HG02943 (cell line): ENCODE measurements around the gene CDSN.
"Not testable (repeated sequence)": the region's sequence is repeated elsewhere in the genome, so short reads cannot be mapped to it uniquely, and the experiment has no call there.

ENCODE experiments used
- ATAC-seq: cut with Tn5 transposase; IDR thresholded peaks from one replicate; pipeline ENCODE4 v1.9.1; 2021; ENCODE audit warnings: mild to moderate bottlenecking, low read depth, moderate library complexity; ENCODE audit not compliant: unreplicated experiment

The CDSN gene

DNA sequence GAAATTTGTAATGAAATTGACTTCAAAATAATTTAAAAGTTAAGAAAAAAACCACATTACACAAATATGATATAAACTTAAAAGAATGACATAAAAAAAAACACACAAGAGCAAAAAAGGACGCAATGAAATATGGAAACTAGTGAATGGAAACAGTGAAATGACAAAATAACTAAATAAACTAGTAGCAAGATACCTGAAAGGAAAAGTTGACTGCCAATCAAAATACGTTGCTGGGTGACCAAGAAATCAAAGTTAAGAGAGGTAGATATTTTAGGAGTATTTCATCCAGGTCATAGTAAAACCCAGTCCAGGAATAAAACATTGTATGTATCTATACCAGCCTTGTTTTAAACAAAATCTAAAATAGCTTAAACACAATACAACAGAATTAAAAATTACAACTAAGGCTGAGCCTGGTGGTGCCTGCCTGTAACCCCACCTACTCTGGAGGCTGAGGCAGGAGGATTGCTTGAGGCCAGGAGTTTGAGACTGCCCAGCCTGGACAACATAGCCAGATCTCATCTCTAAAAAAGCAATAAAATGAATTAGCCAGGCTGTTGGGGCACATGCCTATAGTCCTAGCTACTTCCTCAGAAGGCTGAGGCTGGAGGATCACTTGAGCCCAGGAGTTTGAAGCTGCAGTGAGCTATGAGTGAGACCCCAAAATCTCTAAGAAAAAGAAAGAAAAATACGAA, 29.8 kb downstream of the CDSN start:
- ATAC-seq, result no peak

DNA sequence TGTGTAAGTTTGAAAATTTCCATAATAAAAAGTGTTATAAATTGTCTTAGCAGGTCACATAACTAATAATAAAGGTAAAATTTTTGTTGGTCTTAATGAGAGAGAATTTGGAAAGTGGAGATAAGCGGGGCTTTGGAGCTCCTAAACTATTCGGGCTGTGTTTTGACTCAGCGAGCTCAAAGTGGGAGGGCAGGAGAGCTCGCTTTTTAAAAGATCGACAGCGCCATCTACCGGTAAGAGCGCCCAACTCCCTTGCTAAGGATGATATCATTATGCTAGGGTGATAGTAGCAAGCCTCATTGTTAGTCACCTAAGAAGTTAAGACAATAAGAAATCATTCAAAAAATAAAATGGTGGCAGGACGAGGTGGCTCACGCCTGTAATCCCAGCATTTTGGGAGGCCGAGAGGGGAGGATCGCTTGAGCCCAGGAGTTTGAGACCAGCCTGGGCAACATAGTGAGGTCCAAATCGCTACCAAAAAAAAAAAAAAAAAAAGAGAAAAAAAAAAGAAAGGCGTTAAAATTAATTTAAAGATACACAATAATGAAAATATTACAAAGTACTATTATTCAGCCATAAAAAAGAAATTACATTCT, 32.7 kb downstream of the CDSN start:
- no peak for ATAC-seq

DNA sequence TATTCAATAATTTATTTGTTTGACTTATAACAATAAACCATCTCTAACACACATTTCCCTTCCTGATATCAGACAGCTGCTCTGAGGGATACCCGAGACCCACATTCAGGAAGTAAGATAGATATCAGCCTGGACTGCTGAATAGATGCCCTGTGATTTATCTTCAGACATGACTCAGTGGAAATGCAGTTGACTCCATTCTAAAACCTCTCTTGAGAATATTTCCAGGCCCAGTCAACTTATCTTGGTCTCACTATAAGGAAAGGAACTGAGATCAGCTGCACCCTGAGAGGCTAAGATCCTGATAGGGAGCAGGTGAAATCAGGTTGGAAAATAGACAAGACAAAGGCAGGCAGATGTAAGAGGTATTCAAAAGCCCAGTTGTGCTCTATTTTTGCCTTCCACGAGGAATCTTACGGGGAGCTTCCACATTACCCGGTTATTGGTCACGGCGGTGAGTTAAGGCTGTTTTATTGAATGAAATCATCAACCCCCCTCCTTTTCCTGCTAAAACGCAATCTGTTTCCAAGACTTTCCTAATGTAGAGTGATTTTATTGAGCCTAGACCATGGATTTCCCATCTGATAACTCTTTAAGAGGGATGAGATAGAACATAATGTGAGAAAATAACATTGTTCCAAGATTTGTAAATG, 33.3 kb downstream of the CDSN start:
- ATAC-seq, result no peak

DNA sequence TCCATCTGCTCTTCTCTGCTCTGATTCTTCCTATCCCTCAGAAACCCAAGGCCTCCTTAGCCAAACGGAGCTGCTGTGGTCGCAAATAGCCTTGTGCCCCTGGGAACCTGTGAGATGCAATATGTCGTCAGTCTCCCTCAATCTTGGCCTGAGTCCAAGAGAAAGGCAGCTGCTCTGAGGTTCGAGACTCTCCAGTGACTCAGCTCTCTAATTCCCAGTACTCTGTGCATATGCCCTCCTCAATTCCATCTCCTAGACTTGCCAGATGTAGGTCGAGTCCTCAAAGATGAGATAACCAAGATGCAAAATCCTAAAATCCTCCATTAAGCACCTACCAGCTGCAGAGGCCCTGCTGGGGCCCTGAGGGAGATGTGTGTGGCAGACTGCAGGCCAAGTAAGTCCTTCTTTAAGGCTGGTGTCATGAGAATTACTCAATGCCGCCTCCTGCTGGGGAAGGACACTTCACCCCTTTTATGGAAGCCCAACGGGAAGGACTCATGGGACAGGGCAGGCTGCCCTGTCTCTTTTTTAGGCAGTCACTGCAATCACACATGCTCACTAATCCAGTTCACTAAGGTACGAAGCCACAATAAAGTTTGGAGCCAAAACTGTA, 36.4 kb downstream of the CDSN start:
- no peak for ATAC-seq

DNA sequence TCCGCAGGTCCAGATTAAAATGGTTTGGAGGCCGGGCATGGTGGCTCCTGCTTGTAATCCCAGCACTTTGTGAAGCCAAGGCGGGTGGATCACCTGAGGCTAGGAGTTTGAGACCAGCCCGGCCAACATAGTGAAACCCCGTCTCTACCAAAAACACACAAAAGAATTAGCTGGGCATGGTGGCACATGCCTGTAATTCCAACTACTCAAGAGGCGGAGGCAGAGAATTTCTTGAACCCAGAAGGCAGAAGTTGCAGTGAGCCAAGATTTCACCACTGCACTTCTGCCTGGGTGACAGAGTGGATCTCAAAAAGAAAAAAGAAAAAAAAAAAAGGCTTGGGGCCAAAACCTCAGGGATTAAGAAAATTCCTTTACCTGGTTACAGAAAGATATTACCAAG, 38.4 kb downstream of the CDSN start:
- no peak for ATAC-seq

DNA sequence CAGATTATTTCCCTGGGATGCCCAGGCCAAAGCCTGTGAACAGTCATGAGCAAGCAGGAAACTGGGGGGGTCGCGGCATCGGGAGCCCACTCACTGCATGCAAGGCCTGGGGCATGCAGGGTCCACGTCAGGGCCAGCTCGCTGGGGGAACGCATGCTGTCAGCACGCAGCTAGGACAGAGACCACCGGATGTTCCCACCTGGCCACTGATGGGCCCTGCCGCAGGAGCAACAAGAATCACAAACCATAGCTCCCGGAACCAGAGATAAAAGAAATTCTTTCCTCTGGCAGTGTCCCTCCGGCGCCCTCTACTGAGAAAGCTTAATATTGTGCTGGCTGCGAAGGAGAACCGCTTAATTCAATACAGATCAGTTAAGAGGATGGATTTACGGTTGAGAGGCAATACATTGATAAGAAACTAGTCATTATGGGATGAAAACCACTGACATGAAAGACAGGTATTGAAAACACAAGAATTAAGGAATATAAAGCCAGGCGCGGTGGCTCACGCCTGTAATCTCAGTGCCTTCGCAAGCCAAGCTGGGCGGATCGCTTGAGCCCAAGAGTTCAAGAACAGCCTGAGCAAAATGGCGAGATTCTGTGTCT, 40.5 kb downstream of the CDSN start:
- ATAC-seq, result no peak

DNA sequence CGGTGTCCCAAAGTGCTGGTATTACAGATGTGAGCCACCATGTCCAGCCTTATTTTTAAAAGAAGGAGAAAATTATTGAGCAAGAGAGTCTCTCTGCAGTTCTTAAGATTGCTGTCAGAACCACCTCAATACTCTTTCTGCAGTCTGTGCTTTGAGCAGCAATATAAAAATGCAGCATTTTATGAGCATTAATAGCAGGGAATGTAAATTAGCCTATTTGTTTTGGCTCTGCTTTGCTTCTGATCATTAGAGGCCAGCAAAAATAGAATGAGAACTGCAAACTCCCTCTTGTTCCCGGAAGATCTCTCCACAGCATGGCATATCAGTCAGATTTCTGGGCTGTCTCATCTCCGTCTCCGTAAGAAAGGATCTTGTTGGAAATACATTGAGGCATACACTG, 43.6 kb downstream of the CDSN start:
- ATAC-seq, result no peak

DNA sequence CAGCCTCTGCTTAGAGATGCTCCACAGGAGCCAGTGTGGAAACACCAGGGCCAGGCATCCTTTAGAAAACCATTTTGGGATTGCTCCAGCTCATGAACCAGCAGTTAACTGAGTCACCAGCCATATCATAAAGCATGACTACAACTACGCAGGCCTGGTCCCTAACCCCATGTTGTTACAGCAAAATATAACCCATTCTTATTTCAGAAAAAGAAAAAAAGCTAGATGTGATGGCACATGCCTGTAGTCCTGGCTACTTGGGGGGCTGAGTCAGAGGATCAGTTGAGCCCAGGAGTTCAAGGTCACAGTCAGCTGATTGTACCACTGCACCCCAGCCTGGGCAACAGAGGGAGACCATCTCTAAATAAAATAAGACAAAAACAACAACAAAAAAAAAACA, 44.7 kb downstream of the CDSN start:
- no peak for ATAC-seq

DNA sequence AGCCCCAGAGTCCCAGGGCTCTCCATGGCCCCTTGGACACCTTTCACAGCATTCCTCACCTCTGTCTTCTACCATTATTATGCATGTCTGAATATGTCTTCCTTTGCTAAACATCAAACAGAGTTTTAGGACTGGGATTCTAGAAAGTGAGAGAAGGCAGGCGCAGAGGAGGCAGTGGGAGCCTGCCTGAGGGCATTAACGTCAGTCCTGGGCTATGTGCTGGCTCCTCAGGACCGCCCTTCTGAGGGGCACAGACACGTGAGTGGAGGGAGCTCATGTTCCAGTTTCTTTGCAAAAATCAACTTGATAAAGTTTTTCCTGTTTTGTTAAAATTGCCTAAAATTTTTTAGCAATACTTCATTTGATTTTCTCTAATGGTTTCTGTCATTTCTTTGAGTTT, 45.8 kb downstream of the CDSN start:
- no peak for ATAC-seq

DNA sequence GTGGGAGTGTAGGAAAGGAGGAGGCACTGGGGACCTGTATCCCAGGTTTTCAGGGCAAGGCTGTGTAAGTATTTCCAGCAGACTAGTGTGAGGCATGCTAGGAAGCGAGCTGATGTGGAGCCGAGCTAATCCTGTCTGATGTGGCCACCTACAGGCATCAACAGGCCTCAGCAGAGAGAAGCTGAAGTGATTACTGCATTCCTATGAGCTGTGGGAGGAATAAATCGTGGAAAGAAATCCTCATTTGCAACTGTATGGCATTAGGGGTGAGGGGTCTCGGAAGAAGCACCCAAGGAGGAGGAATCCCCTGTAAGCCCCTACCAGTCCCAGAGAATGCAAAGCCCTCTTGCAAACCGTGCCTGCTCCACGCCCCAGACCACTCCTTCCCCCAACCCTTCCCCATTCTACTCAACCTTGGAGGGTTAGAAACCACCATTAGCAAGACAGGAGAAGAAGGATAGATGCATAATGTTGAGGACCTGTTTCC, 49.5 kb downstream of the CDSN start:
- no peak for ATAC-seq

DNA sequence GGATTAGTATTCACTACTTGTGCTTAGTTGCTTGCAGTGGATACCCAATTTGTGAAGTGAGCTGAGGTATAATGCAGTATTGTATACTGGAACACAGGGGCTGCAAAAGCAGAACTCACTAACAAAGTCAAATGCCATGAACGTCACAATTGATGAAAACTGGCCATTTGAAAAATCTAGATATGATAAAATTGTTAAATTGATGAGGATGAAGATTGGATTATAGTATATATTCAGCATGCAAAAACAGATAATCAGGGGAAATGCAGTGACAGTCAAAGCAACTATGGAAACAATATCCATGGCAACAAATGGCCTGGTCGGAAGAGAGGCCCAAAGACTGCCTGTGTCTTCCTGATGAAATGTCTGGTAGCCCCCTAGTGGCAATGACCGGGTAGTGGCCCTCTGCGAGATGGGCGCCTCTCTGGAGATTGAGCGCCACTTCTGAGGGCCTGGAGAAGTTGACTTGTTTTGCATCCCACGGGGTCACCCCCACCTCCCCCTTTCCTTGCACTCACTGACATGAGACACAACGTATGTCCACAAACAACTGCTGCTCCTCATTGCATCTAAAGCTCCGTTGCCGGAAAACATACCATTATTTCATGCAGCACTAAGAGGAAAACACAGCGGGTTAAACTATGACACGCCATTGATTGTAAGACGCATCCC, 51.4 kb downstream of the CDSN start:
- ATAC-seq, result no peak

DNA sequence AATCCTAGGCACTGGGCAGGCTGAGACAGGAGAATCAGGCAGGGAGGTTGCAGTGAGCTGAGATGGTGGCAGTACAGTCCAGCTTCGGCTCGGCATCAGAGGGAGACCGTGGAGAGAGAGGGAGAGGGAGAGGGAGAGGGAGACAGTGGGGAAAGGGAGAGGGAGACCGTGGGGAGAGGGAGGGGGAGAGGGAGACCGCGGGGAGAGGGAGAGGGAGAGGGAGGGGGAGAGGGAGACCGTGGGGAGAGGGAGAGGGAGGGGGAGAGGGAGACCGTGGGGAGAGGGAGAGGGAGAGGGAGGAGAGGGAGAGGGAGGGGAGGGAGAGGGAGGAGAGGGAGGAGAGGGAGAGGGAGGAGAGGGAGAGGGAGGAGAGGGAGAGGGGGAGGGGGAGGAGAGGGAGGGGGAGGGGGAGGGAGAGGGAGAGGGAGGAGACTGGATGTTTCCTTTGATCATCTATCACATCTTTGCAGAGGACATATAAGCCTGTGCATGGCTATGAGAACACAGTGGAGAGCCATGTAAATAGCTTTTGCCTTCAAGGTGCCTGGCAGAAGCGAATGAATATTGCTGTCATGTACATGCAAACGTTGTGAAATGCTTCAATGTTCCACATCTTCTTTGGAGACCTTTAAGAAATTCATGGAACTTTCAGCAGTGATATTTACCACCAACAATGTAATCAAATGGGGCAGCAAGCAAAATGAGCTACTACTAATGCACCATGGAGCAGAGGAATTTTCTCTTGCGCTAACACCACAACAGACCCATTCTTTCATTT, 52.2 kb downstream of the CDSN start:
- not testable (repeated sequence) for ATAC-seq

DNA sequence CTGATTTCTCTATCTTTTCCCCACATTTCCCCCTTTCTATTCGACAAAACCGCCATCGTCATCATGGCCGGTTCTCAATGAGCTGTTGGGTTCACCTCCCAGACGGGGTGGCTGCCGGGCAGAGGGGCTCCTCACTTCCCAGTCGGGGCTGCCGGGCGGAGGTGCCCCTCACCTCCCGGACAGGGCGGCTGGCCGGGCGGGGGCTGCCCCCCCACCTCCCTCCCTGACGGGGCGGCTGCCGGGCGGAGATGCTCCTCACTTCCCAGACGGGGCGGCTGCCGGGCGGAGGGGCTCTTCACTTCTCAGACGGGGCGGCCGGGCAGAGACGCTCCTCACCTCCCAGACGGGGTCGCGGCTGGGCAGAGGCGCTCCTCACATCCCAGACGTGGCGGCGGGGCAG, 53.2 kb downstream of the CDSN start:
- ATAC-seq, result not testable (repeated sequence)

DNA sequence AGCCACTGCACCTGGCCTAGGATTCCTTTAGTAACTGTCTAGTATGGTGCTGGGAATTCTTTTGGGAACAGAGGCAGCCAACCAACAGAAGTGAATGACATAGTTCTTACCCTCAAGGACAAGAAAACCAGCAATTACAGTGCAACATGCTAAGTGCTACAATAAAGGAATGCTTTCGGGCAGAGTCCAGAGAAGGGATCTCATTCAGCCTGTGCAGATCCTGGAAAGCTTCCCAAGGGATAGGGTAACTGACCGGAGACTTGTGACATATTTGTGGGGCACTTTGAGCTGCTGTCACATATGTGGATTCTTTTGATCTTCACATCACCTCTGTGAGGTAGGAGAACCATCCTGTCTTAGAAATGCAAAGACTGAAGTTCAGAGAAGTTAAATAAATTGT, 54.7 kb downstream of the CDSN start:
- ATAC-seq, result no peak
